Uterus (tissue), 4 donors: ENCODE data around the gene TTLL10. TPM values are rescaled to one million over a fixed set of nuclear protein-coding genes. Genes with fewer than 3 reads are reported as not detected.

ENCODE experiments used
- DNase-seq, 2 donors: peaks; one replicate each; pipeline ENCODE4 v3.0.0-alpha.2; 2019 to 2020
- H3K27ac ChIP-seq, 2 donors: fragments of 200-600 bp; sonication (generic); 1 replicate in 1 of 2; 2 replicates in 1 of 2; pipeline ENCODE4 v1.5.1; 2016 to 2018
- H3K27me3 ChIP-seq, 2 donors: fragments of 200-600 bp; sonication (generic); one replicate each; pipeline ENCODE4 v1.5.1; 2018 to 2019; ENCODE audit warnings: control low read depth in 1 of 2
- H3K36me3 ChIP-seq, 2 donors: fragments of 200-600 bp; sonication (generic); one replicate each; pipeline ENCODE4 v1.5.1; 2019; ENCODE audit warnings: control low read depth in 1 of 2
- H3K4me1 ChIP-seq, 2 donors: fragments of 200-600 bp; sonication (generic); one replicate each; pipeline ENCODE4 v1.5.1; 2018 to 2019; ENCODE audit warnings: control low read depth in 1 of 2
- H3K4me3 ChIP-seq, 2 donors: fragments of 200-600 bp; sonication (generic); 1 replicate in 1 of 2; 2 replicates in 1 of 2; pipeline ENCODE4 v1.5.1; 2018 to 2019; ENCODE audit warnings: mild to moderate bottlenecking in 1 of 2
- H3K9me3 ChIP-seq, 2 donors: fragments of 200-600 bp; sonication (generic); one replicate each; pipeline ENCODE4 v1.5.1; 2019; ENCODE audit warnings: control low read depth in 1 of 2
- POLR2A ChIP-seq, 2 donors: fragments of 450-650 bp; IDR thresholded peaks; one replicate each; pipeline ENCODE4 v1.6.1; 2016; ENCODE audit warnings: antibody characterized with exemption in 2 of 2, mild to moderate bottlenecking in 1 of 2, moderate library complexity in 1 of 2
- intact Hi-C: fragments of 100-400 bp; cut with DNase I; formaldehyde crosslinking; loops from one replicate; pipeline ENCODE4 v1.15.1; 2023; ENCODE audit warnings: low total_unique reads
- total RNA-seq, 4 donors: library from RNA; depleted of rRNA in 3 of 4; stranded (reverse); fragments of >200 nt in 3 of 4; gene quantifications; one replicate each; pipeline versions ENCODE4 v1.1.0 to v1.2.4, GENCODE V29; 2014 to 2023
- TF ChIP-seq, protein P1 (sequence below), 4 experiments: fragments of 200-600 bp in 2 of 4; fragments of 450-650 bp in 2 of 4; sonication (generic) in 2 of 4; IDR thresholded peaks; one replicate each; pipeline ENCODE4 v1.5.1; 2016 to 2019; ENCODE audit warnings: antibody characterized with exemption in 4 of 4, mild to moderate bottlenecking in 2 of 4, moderate library complexity in 1 of 4
- donor health status: DM: yes; HTN: yes; CAD: no.

Gene TTLL10
- total RNA-seq, 4 donors from 2014 or later = 0.35 to 0.51 TPM; not detected in 2

DNA sequence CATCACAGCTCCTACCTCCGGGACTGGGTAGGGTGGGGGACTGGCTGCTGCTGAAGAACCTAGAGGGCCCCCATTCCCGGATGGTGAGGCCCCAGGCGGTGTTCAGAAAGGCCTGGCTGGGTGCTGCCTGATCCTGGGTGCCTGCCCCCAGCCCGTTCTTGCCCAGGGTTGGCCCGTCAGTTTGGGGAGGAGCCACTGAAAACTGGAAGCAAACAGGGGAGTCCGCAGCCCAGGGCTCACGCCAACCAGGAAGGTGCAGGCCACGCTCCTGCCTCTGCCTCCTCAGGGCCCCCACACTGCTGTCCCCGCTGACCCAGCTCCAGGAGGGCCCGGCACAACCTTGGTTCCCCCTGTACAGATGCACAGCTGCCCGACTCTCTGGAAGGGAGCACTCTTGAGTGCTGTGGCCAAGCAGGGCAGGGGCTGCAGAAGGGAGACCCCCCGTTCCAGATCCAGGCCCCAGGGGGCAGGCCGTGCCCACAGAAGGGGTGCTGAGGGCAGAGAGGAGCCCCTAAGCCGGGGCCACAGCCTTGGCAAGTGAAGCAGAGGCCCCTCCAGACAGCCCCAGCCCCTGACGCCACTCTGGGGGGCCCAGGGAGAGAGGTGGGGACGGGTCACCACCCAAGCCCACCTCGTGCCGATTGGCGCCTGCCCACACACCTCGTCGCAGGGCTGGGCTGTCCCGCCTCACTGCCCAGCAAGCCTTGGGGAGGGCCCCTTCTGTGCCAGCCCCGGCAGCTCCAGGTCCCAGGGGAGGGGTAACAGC, 67.3 kb downstream of the TTLL10 start:
- peaks cover 0 to 4% of the 10 kb centered on the region in 2 donors for H3K27me3 ChIP-seq
- TF ChIP-seq POLR2A (IDR thresholded peaks at IDR 0.05) = no peak
- TF ChIP-seq, protein P1, sequence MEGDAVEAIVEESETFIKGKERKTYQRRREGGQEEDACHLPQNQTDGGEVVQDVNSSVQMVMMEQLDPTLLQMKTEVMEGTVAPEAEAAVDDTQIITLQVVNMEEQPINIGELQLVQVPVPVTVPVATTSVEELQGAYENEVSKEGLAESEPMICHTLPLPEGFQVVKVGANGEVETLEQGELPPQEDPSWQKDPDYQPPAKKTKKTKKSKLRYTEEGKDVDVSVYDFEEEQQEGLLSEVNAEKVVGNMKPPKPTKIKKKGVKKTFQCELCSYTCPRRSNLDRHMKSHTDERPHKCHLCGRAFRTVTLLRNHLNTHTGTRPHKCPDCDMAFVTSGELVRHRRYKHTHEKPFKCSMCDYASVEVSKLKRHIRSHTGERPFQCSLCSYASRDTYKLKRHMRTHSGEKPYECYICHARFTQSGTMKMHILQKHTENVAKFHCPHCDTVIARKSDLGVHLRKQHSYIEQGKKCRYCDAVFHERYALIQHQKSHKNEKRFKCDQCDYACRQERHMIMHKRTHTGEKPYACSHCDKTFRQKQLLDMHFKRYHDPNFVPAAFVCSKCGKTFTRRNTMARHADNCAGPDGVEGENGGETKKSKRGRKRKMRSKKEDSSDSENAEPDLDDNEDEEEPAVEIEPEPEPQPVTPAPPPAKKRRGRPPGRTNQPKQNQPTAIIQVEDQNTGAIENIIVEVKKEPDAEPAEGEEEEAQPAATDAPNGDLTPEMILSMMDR (IDR thresholded peaks at IDR 0.05) = no peak

DNA sequence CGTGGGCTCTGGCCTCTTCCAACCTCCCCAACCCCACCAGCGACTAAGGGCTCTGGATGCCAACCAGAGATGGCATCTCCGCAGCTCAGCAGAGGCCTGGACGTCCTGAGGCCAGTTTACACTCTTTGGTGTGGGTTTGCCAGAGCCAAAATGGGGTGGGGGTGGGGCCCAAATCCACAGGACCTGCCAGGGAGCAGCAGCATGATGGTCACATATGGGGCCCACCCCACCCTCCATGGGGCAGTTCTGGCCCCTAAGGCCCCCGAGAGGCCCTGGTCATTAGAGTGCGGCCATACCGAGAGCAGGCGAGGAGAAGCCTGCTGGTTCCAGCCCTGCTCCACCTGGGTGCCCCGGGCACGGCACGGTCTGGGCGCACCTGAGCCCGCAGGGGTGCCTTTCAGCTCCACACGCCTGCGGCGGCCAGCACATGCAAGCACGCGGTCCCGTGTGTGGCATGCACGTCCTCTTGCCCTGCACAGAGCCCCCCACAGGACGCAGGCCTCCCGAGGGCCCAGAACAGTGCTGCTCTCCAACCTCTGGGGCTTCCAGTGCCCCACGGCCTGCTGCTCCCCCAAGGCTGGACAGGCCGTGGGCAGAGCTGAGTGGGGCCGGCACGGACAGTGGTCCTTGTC, 68.0 kb downstream of the TTLL10 start:
- no peaks in the 10 kb centered on the region for H3K9me3 ChIP-seq
- DNase-seq = no peak
- H3K36me3 ChIP-seq = no peaks in the 10 kb centered on the region
- H3K4me1 ChIP-seq = peaks cover 0 to 14% of the 10 kb centered on the region in 2 donors
- intact Hi-C loops = no loop called here
- H3K27ac ChIP-seq = no peak overlapping the region
- no peak overlapping the region for H3K4me3 ChIP-seq
- TF ChIP-seq, protein P1 (IDR thresholded peaks at IDR 0.05) = no peak
- TF ChIP-seq POLR2A (IDR thresholded peaks at IDR 0.05) = no peak
- peaks cover 0 to 4% of the 10 kb centered on the region in 2 donors for H3K27me3 ChIP-seq

More for the DNA sequence above, 67.3 kb downstream of the TTLL10 start:
- DNase-seq = no peak
- no peaks in the 10 kb centered on the region for H3K9me3 ChIP-seq
- no peaks in the 10 kb centered on the region for H3K36me3 ChIP-seq
- no peak overlapping the region for H3K27ac ChIP-seq
- peaks cover 0 to 9% of the 10 kb centered on the region in 2 donors for H3K4me1 ChIP-seq
- no peak overlapping the region for H3K4me3 ChIP-seq
- intact Hi-C loops = no loop called here

DNA sequence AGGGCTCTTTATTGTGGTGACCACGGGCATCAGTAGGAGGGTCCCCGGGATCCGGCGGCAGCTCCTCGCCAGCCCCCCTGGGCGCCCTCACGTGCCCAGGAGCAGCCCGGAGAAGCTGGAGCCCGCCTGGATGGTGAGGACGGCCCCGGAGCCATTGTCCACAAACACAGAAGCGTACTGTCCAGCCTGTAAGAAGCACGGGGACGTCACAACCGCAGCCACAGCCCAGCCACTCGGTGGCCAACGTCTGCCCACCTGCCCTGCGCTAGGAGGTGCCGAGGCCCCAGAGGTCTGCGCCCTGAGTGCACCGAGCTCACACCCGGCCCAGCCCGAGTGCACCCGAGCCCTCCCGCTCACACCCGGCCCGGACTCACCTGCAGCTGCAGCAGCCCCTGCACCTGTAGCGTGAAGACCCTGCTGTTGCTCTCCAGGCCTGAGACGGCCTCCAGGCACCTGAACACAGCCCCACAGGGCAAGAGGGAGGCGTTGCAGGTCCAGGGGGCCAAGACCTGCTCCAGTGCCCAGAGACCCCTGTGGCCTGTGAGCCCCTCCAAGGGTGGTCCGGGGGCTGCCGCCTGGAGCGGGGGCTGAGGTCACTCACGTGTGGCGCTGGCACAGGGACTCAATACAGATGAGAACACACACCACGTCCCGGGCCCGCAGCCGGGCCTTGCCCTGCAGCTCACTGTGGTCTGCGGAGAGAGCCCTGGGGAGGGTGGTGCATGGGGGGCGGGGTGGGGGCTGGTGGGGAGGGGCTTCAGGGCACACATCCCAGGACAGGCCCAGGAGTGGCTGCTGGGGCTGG, 69.0 kb downstream of the TTLL10 start:
- Histone ChIP-seq H3K9me3 (no peaks in the 10 kb centered on the region), H3K36me3 (no peaks in the 10 kb centered on the region), H3K27ac (no peak overlapping the region), H3K27me3 (peaks cover 0 to 12% of the 10 kb centered on the region in 2 donors), H3K4me1 (peaks cover 0 to 10% of the 10 kb centered on the region in 2 donors), H3K4me3 (no peak overlapping the region)
- intact Hi-C loops = no loop called here
- DNase-seq = no peak
- TF ChIP-seq, protein P1 (IDR thresholded peaks at IDR 0.05) = no peak
- TF ChIP-seq POLR2A (IDR thresholded peaks at IDR 0.05) = no peak

DNA sequence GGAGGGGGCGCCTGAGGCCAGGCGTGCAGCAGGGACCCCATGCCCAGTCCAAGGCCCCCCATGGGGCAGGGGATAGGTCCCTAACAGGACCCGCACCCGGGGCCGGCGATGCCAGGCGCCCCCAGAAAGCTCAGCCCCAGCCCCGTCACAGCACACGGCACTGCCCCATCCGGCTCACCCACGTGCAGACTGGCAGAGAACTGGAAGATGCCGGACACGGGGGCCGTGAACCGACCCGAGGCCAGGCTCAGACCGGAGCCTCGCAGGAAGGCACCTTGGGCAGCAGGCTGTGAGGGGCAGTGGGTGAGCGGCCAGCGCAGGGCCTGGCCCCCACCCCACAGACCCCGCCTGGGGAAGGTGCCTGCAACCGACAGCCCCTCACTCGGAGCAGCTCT, 69.6 kb downstream of the TTLL10 start:
- TF ChIP-seq, protein P1 (IDR thresholded peaks at IDR 0.05) = no peak
- no peak for TF ChIP-seq POLR2A (IDR thresholded peaks at IDR 0.05)

More for the DNA sequence above, 69.6 kb downstream of the TTLL10 start:
- Histone ChIP-seq H3K4me3 (no peak overlapping the region), H3K36me3 (no peaks in the 10 kb centered on the region), H3K27me3 (peaks cover 0 to 12% of the 10 kb centered on the region in 2 donors), H3K9me3 (no peaks in the 10 kb centered on the region), H3K27ac (no peak overlapping the region), H3K4me1 (peaks cover 0 to 9% of the 10 kb centered on the region in 2 donors)
- intact Hi-C loops = no loop called here
- no peak for DNase-seq
